ENCODE results near the gene FAM89B.

DNA sequence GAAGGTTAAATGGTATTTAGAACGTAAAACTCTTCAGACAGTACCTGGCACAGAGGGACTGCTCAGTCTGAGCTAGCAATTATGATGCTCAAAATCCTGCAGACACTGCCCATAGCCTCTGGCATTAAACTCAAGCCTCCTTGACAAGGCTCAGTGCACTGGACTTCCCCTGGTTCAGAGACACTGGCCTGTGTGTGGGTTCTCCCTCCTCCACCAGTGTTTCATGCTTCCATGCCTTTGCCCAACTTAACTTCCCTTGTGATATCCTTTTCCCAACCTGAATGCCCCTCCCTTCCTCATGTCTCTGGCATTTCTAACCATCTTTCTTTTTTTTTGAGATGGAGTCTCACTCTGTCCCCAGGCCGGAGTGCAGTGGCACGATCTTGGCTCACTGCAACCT, 23.2 kb upstream of the FAM89B start:
- TF ChIP-seq, protein P1, sequence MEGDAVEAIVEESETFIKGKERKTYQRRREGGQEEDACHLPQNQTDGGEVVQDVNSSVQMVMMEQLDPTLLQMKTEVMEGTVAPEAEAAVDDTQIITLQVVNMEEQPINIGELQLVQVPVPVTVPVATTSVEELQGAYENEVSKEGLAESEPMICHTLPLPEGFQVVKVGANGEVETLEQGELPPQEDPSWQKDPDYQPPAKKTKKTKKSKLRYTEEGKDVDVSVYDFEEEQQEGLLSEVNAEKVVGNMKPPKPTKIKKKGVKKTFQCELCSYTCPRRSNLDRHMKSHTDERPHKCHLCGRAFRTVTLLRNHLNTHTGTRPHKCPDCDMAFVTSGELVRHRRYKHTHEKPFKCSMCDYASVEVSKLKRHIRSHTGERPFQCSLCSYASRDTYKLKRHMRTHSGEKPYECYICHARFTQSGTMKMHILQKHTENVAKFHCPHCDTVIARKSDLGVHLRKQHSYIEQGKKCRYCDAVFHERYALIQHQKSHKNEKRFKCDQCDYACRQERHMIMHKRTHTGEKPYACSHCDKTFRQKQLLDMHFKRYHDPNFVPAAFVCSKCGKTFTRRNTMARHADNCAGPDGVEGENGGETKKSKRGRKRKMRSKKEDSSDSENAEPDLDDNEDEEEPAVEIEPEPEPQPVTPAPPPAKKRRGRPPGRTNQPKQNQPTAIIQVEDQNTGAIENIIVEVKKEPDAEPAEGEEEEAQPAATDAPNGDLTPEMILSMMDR (IDR thresholded peaks at IDR 0.05), result no peak
- no peak for TF ChIP-seq POLR2A (IDR thresholded peaks at IDR 0.05)
- no peak for TF ChIP-seq POLR2AphosphoS5 (IDR thresholded peaks at IDR 0.05)
- TF ChIP-seq EP300 (IDR thresholded peaks at IDR 0.05), result no peak

Data from sigmoid colon (tissue), 4 donors.